HG02870 (cell line): ENCODE measurements around the gene SLX4IP.

Experiments
- ATAC-seq: cut with Tn5 transposase; IDR thresholded peaks from one replicate; pipeline ENCODE4 v1.9.1; 2021; ENCODE audit warnings: mild to moderate bottlenecking, moderate library complexity; ENCODE audit not compliant: unreplicated experiment

Gene SLX4IP

GRCh38 chr20:10658876-10659632 lies 223.9 kb downstream of the SLX4IP start:
- no peak for ATAC-seq

DNA sequence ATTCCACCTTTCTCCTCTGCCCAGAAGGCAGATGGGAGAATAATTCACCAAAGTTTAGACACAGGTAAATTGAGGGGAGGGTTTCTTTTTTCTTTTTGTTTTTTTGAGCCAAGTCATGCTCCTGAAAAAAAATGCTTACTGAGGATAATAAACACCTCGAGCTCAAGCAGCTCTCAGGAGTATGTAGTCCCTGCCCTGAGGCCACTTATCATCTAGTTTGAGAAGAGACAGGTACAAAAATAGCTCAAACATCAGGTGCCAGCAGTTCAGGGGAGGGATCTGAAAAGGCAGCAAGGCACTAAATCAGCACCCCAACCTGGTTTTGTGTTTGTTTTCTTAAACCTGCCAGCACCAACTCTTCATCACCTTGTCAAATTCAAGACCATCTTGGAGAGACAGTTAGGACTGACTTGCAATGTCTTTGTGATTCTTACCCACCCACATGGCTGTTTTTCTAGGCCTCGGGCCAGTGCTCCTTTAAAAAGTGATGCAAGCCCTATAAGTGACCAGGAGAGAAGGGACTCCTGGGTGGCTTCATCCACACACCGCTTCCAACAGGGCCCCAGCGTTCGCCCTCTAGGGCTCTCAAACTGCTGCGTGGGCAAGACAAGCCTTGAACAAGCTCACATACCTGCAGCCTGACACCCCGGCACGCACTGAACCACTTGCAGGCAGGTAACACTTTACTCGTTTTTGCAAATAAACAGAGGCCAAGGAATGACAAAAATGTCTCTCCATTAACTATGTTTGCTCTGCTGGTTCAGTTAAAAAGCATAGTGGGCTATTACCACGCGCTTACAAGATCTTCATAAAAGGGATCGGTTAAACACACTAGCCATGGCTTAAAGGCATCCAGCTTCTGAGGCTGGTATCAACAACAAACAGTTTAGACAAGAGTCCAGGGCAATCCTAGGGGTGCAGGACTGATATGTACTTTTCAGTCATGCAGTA lies 224.8 kb downstream of the SLX4IP start:
- ATAC-seq, result no peak

DNA sequence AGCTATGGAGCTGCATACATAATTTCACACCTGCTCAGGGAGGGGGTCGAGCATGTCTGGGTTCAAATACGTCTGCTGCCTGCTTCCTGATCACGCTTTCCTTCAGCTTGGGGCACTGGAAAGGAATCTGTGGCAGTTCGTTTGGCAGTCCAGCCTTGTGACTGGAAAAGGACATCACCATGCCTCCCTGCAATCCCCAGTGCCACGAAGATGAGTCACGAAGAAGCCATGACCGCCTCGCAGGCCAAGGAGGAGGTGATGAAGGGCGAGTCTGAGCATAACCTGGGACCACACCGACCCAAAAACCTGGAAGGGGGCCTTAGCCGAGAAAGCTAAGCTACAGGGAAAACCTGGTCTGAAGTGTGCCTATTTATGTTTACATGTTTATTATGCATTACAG lies 225.6 kb downstream of the SLX4IP start:
- ATAC-seq, result no peak

GRCh38 chr20:10661261-10661660 lies 226.2 kb downstream of the SLX4IP start:
- ATAC-seq, result no peak

DNA sequence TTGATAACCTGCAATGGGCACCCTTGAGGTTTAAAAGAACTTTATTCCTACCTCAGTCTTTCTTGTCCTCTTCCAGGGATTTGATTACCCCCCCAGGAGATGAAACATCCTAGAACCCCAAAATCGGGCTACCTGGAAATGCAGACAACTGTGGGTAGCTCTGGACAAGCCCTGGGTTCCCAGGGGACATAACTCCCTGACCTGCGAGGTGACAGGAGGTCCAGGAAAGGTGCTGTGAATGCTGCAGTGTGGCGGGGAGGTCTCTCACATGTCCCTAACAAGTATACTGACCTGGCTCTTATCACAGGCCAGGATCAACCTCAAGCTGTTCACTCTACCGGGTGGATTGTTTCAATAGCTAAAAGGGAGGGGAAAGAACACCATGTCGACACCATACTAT lies 227.0 kb downstream of the SLX4IP start:
- ATAC-seq, result no peak

DNA sequence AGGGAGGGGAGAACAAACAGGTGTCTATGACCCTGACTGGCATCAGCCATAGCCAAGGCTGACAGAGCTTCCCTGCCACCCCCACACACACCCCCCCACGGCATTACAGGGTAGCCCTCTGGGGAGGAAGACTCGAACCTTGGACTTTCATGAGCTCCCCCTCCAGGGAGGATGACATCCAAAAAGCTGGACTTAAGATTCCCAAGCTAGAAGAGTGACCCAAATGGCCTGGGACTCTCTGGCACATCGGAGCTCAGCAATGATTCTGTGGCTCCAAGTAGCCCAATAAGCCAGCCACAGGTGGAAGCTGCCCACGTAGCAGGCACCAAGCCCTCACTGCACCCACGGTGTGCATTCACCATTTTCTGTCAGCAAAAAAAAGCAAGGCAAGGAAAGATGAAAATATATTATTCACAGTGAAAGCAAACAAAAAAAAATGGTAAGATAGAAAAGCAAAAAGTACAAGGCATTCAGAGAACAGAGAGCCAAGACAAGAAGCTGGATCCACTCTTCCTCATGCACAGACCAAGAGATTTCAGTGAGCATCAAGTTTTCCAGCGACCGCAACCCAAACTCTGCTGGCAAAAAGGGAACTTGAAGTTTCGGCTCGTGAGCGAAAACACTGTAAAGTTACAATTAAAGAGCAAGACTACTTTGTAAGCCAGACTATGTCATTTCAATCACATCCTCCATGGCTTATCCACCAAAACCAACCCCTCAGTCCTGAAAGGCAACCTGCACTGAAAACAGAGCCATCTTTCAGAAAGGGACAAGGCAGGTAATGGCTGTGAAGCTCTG lies 227.8 kb downstream of the SLX4IP start:
- no peak for ATAC-seq

DNA sequence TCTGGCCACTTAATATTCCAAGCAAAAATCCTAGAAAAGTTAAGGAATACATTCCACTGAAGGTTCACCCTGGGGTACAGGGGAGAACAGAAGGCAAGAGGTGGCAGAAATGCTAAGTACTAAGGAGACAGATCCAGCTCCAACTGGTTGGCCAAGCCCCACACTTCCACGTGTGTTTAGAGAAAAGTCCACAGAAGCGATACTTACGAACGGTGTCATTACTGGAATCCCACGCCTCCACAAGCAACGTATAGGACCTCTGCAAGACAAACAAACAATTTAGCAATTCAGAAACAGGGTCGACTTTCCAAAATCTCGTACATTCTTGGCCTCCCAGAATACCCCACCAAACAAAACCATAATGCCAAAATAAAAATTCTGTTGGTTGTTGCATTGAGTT lies 228.7 kb downstream of the SLX4IP start:
- ATAC-seq, result no peak

- no peak for ATAC-seq
These were observed 230.0 kb downstream of the SLX4IP start for GRCh38 chr20:10665027-10665561.

DNA sequence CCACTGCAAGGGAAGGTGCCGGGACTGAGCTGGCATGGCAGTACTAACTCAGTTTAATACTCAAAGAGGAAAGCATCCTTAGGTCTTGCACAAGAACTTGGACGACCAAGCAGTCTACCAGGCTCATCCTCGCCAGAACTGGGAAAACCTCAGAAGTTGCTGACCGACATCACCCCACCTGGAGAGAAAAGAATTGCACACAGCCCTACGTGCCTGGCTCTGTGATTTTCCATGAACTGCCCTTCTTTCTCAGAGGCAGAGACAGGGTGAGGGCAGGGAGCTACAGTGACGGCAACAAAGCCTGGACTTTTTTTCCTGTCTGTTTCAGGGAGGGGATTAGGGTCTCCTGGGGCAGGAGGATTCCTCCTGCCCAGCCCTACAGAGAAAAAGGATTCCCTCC lies 230.7 kb downstream of the SLX4IP start:
- ATAC-seq, result no peak

- no peak for ATAC-seq
These were observed 231.3 kb downstream of the SLX4IP start for GRCh38 chr20:10666221-10667076.

DNA sequence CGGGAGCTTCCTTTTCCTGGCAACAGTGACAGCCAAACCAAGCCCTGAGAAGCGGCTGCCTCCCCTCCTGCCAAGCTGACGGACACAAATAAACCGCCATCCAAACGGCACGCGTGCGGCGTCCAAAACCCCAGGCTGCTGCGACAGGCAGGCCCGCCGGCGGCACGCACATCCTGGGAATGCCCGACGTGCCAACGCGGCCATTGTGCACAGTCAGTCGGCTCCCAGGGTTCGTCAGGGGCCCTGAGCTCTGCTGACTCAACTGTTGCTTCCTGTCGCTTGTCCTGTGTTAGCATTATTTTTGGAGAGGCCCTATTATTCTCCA lies 231.9 kb downstream of the SLX4IP start:
- ATAC-seq, result no peak

GRCh38 chr20:10667560-10668167 lies 232.6 kb downstream of the SLX4IP start:
- ATAC-seq, result no peak

- no peak for ATAC-seq
These were observed 233.7 kb downstream of the SLX4IP start for GRCh38 chr20:10668677-10669368.

DNA sequence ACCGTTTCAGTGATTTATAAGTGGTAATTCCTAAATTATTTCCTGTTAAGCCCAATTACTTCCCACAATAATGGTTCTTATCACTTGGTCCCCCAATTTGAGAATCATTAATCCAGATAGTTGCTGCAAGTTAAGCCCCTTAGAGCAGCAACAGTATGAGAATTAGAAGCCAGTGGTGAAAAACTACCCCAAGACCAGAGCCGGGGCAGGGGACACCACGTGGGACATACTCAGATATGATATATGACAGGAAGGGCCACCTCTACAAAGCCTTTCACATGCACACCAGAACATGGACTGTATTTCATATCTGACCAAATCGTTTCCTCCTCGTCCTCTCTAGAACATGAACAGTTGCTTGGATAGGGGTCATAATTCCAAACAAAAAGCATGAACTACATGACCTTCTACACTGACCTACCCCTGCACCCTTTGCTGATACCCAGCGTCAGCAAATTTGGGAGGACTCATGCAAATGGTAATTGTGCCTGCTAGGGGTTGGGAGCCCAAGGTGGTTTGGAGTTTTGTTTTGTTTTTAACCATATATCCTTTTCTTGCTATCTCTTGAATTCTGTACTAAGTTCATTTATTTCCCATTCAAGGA lies 234.8 kb downstream of the SLX4IP start:
- no peak for ATAC-seq

- ATAC-seq, result peak; percentile 35
These were observed 235.6 kb downstream of the SLX4IP start for GRCh38 chr20:10670501-10671220.

DNA sequence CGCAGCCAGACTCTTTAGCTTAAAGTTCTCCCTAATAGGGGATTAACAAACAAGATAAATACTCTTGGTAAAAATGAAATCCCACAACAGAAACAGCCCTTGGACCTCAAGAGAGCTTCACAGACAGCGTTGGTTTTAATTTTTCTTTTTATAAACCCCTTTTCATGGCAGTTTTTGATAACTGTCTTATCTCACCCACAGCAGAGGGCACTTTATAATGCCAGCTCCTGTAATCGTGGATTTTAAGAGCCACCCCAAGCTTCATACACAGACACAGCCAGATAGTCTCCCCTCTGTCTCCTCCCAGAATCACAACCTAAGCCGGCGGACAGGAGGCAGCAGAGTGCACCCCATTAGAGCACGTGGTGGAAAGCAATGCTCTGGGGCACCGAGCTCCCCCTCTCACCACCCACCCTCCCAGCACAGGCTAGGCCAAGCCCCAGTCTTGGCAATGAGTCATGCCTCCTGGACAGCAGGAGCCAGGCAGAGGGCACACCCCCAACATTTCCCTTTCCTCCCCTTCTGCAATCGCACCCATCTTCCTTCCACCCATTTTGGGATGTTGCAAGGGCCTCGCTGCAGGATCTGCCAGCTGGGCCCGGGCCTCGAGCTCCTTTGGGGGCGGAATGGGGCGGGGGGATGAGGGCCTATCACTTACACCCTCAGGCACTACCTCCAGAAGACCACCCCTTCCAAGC lies 236.3 kb downstream of the SLX4IP start:
- ATAC-seq, result peak; percentile 15

DNA sequence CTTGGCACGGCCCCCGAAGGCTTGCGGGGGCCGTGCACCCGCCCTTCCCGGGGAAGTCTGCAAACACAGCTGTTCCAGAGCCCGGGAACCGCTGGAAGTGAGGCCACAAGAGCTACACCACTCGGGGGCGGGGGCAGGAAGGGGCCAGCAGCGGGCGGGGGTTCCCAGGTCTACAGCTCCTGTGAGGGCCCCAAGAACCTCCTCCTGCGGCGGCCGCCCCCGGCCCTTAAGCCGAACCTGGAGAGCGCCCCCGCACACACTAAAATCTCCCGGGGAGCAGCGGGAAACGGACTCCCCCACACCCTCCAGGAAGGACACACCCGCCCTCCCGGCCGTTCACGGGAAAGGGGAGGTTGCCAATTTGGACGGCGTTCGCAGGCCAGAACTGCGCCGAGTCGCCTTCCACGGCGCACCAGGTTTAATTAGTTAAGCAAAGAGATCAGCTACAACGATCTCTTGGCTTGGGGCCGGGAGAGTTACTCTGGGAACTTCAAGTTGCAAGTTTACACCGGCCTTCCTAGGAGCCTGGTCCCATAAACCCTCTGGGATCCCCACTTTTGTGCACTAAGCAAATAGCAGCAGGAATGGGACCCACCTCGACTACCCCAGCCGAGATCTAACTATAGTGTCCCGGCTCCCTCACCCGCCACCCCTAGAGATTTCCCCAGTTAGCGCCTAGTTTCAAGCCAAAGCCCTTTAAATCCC lies 237.0 kb downstream of the SLX4IP start:
- ATAC-seq, result no peak
